ENCODE results near the gene SUFU.

DNA sequence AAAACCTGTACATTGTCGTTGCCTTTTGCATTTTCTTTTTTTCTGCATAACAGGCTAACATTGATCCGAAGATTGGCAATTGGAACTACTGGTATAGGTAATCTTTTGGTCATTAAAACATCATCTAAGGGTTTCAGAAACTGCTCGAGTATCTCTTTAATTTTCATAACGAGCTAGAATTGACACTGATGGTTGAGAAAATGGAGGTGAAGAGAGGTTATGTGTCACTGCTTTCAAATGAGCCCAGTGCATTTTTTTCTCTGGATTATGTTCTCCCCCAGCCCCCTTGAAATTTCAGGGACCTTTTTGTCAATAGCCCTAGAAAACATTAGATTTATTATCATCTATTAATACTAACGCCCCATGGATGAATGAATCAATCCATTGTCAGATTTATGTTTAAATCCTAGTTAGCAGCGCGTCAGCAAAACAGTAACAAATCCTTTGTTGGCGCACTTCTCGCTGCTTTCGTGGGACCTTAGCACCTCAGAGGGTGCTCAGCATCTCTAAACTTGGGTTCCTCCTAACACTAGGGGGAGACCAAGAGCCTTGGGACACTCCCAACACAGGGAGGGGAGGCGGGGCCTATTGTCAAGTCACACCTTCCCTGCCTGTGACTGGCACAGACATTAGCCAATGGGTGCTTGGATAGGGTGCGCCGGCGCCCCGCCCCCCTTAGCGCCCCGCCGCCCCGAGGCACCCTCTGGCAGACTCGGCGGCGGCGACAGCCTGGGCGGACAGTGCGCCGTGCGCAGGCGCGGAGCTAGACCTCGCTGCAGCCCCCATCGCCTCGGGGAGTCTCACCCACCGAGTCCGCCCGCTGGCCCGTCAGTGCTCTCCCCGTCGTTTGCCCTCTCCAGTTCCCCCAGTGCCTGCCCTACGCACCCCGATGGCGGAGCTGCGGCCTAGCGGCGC lies at the start of gene SUFU:
- TF ChIP-seq, protein P1, sequence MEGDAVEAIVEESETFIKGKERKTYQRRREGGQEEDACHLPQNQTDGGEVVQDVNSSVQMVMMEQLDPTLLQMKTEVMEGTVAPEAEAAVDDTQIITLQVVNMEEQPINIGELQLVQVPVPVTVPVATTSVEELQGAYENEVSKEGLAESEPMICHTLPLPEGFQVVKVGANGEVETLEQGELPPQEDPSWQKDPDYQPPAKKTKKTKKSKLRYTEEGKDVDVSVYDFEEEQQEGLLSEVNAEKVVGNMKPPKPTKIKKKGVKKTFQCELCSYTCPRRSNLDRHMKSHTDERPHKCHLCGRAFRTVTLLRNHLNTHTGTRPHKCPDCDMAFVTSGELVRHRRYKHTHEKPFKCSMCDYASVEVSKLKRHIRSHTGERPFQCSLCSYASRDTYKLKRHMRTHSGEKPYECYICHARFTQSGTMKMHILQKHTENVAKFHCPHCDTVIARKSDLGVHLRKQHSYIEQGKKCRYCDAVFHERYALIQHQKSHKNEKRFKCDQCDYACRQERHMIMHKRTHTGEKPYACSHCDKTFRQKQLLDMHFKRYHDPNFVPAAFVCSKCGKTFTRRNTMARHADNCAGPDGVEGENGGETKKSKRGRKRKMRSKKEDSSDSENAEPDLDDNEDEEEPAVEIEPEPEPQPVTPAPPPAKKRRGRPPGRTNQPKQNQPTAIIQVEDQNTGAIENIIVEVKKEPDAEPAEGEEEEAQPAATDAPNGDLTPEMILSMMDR (IDR thresholded peaks at IDR 0.05): peak; percentile 82 to 94 (median 90)
- TF ChIP-seq POLR2A (IDR thresholded peaks at IDR 0.05): peak in 1 of 2 donors; percentile 69
